Stimulated activated CD4-positive, alpha-beta T cell treated with anti-CD3 and anti-CD28 coated beads, TNF-alpha, amount 100 ng/mL, for 48 hours (primary cell): ENCODE data around the gene NHSL1.

ENCODE experiments used
- DNase-seq, 3 donors: peaks; one replicate each; pipeline ENCODE4 v3.0.0-alpha.2; 2020; ENCODE audit warnings: low read depth in 3 of 3

Gene NHSL1, protein sequence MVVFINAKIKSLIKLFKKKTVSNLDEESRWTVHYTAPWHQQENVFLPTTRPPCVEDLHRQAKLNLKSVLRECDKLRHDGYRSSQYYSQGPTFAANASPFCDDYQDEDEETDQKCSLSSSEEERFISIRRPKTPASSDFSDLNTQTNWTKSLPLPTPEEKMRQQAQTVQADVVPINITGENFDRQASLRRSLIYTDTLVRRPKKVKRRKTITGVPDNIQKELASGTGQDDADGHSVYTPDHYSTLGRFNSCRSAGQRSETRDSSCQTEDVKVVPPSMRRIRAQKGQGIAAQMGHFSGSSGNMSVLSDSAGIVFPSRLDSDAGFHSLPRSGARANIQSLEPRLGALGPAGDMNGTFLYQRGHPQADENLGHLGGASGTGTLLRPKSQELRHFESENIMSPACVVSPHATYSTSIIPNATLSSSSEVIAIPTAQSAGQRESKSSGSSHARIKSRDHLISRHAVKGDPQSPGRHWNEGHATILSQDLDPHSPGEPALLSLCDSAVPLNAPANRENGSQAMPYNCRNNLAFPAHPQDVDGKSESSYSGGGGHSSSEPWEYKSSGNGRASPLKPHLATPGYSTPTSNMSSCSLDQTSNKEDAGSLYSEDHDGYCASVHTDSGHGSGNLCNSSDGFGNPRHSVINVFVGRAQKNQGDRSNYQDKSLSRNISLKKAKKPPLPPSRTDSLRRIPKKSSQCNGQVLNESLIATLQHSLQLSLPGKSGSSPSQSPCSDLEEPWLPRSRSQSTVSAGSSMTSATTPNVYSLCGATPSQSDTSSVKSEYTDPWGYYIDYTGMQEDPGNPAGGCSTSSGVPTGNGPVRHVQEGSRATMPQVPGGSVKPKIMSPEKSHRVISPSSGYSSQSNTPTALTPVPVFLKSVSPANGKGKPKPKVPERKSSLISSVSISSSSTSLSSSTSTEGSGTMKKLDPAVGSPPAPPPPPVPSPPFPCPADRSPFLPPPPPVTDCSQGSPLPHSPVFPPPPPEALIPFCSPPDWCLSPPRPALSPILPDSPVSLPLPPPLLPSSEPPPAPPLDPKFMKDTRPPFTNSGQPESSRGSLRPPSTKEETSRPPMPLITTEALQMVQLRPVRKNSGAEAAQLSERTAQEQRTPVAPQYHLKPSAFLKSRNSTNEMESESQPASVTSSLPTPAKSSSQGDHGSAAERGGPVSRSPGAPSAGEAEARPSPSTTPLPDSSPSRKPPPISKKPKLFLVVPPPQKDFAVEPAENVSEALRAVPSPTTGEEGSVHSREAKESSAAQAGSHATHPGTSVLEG (N-terminal part only)

DNA sequence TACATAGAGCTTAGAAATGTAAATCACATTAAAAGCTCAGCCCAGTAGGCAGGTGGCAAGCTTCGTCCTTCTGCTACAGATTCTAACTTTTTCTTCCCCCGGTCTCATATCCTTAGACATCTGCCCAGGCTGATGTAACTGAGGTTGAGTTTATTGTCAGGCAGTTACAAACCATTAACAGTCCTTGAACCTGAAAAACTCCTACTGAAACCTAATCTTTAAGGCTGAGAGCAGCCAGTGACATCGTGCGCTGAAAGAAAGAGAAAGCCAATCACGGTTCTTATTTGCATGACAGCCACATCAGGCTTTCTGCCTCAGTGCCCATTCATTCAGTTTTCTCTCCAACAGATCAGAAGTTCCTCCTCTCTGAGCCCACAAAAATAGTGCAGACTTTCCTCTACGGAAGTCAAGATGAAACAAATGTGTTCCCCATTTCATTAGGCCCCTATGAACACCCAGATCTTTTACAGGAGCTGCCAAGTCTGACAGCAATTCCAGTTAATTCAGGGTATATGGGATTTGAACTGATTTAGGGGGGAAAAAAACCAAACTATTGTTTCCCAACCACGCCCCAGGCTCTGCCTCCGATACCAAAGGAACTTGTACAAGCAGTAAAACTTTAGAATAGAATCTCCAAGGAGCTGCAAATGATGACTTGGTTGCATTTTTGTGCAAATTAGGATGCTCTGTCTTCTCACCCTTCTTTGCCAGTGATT, at the start of gene NHSL1:
TSS of gene NHSL1 (minus strand) at position 192 of the 716 bp plus-strand sequence. CDS start 204 bp downstream, outside the sequence.
- DNase-seq, result no peak

DNA sequence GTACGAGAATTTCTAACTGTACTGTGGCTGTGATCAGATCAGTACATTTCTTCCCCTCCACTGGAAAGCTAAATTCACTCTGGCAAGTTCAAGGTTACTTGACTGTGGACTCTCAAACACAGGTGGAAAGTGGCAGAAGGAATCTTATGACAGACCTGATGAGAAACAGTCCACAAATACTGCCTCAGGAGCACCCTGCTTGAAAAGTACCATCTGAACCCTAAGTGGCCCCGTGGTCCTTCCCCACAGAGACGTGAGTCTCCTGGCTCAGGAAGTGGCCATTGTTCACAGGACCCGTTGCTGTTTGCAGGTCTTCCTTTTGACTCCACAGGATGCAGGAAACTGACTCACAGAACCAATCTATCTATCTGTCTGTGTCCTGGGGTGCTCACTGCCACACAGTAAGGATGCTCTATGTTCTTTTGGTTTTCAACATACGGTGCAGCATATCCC, 47.5 kb upstream of the NHSL1 start:
- DNase-seq, result peak in 1 of 3 donors; percentile 4

DNA sequence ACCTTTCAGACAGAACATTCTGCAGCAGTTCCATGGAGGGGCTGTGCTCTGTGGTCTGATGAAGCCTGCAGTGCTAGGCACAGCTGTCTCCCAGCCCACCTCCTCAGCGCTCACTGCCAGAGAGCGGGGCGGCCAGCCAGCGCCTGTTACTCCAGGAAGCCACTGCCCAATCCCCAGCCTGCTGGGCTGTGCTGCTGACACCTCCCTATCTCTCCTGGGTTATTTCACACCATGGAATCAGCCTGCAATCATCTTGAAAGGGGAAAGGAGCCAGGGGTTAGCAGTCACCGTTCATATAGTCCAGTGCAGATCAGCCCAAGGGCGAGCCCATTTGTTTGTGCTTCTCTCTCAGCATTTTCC, 46.3 kb upstream of the NHSL1 start:
- DNase-seq, result no peak

DNA sequence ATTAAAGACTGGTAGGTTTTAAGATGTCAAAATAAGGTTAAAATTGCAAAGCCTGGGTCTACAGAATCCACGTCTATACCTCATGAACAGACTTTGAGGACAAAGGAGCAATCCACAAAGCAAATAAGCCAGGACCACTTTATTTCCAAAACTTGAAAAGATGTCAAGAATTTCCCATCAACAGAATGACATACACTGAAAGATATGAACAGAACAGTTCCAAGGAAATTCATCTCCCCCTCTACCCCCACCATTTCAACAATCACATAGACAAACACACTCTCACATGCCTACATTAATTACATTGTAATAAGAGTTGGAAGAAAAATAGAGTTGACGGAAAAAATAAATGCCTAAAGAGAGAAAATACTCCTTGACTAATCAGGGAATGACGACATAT, 45.2 kb upstream of the NHSL1 start:
- DNase-seq, result no peak

DNA sequence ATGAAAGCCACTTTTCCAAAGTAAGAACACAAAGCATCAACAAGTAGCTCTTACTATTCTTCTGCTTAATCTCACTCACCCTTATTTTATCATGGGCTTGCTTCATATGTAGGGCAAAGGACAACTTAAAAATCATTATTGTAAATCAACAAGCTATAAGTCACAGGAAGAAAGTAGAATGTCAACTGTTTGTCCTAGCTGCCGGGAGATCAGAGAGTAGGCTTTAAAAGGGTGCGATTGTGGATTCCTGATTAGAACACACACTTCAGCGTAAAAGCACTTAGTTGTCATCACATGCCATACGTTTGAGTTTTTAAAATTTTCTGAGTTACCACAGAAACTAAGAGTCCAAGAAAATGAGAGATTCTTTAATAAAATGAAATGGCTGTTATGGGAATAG, 44.4 kb upstream of the NHSL1 start:
- DNase-seq, result no peak

DNA sequence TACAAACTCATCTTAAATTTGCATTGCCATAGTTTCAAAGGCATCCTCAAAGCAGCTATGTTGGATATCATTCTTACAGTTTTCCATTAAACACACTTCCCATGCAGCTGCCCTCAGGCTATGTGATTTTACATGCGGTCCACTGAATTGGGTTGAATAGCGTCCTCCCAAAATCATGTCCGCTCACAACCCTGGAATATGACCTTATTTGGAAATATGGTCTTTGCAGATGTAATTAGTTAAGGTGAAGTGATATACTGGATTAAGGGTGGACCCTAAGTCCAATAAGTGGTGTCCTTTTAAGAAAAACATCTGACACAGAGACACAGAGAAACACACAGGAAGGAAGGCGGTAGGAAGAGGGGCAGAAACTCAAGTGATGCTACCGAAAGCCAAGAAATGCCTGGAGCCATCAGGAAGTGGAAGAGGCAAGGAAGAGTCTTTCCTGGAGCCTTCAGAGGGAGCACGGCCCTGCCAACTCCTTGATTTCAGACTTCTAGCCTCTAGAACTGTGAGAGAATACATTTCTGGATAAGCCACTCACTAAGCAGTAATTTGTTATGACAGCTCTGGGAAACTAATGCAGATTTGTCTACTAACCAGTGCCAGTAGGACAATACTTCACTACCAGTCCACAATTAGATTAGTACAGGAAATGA, 42.7 kb upstream of the NHSL1 start:
- no peak for DNase-seq

DNA sequence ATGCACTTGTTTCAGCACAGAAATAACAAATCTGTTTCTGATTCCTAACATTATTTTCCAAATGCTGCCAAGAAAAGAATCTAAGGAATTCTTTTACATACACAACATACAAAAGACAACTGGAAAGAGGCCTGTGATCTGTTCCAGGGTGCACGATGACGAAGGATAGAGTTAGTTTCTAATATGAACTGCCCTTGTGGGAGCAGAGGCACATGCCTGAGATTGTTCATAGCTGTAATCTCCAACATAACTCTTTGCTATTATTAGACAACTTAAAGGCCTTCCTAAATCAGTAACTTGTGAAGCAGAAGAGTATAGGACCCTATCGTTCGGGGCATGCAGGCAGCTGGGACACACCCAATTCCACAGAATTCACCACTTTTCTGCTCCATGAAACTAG, 41.2 kb upstream of the NHSL1 start:
- DNase-seq, result no peak

DNA sequence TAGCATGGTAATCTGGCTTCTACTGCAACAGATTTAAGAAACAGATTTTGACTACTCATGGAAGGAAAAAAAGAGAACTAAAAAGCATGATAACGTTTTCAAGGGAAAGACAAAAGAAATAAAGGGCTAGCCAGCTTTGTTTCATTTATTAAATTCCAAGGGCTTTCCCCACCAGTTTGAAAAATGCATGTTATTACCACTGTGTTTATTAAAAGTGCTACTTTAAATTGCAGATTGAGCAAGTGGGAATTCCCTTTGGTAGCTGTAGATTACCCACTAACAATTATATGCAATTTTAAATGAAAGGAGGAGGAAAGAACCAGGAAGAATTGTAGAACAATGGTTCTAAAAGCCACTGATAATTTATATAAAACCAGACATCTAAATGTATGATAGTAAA, 40.6 kb upstream of the NHSL1 start:
- no peak for DNase-seq

DNA sequence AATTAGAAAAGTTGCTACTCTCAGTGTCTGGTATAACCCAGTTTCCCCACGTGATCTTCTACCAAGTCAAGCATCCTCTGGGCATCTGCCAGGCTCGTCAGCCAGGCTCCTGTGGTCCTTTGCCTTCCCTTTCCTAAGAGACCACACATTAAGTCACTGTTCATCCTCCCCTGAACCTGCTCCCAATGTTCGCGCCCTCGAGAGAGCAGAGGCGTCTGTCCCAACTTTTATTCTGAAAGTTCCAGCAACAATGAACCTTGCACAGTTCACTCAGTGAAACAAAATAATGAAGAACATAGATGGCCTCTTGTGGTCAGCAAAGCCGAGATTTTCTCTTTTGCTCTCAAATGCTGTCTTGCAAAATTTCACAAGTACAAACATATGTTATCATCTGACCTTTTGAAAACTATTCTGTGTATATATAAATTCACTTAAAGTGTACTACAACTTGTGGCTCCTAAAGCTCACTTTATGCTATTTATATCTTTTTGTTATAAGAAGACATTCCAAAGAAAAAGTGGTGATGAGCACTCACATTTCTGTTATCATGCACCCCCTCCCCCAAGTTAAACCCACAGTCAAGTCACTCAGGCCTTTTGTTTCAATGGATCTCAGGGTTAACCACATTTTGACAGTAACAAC, 39.2 kb upstream of the NHSL1 start:
- no peak for DNase-seq

DNA sequence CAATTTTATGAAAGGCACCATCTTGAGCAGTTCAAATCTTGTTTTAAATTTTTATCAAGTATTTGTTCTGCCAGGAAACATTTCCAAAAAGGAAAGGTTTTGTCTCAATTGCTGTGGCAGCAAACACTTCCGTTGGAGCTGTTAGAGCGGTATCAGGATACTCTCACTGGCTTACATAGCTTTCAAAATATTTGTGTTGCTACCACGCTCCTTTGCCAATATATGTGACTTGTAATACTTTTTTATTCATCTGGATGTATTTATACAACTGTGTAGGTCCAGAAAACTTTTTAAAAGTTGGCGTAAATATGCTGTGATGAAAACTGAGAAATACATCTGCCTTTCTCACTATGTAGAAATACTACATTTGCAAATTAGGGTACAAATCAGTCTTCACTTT, 37.8 kb upstream of the NHSL1 start:
- DNase-seq, result no peak

DNA sequence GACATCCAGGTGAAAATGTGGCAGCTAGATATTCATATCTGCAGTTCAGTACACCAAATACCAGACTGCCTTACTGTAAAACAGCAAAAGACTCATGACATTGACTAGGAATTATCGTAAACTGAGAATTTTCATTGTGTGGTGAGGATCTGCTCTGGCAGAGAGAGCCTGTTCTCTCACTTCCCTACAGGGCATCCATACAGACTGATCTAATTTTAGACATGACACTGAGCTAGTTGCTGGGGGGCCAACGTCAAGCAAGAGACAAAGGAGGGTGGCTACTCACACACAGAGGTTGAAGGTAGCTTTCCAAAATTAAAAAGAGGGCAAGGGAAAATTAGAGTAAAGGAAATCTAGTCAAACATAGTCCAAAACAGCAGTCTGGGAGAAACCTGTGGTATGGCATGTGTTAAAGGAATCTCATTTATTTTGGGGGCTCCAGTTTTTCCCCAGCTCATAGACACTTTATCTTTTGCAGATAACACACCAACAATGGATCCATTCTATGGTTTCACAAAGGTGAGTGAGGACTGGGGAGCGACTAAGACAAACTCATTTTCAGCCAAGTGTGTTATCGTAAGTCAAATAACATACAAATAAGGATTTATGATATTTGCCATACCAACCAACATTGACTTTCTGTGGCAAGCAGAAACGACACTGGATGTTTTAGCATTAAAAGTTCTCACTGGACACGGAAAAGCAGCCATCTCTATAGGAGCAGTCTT, 36.6 kb upstream of the NHSL1 start:
- no peak for DNase-seq

DNA sequence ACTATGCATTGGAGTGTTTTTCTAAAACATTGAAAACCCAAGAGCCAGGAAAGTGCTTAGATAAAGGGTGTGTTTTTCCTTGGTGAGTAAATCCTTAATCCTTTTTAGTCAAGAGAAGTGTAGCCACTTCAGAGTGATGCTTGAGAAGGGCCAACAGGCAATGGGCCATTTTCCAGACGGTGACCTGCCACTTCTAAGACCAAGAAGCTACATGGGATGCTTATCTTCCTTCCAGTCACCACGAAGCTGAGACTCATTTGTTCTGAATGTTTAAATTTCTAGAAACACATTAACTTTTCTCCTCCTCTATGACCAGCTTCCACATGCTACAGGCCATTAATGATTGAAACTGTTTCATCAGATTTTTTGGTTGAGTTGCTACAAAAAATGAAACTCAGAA, 34.4 kb upstream of the NHSL1 start:
- no peak for DNase-seq

DNA sequence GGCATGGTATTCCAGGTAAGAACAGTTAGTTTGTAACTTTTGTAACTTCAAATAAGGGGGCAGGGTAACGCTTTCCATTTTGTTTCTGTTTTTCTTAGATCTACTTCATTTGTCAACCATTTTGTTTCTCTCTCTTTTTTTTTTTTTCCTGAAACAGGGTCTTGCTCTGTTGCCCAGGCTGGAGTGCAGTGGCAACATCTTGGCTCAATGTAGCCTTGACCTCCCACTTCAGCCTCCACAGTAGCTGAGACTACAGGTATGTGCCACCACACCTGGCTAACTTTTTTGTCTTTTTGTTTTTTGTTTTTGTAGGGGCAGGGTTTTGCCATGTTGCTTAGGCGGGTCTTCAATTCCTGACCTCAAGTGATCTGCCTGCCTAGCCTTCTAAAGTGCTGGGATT, 32.1 kb upstream of the NHSL1 start:
- no peak for DNase-seq

DNA sequence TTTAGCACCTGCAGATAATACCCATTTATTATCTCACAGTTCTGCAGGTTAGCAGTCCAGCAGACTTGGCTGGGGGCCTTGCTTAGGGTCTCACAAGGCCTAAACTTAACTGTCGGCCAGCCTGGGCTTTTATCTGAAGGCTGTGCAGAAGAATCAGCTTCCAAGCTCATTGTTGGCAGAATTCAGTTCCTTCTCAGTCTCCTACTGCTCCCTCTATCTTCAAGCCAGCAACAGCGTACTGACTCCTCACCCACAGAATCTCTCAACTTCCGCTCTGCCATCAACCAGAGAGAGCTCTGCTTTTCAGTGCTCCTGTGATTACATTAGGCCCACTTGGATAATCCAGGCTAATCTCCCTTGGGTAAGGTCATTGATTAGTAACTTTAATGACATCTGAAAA, 30.2 kb upstream of the NHSL1 start:
- no peak for DNase-seq

DNA sequence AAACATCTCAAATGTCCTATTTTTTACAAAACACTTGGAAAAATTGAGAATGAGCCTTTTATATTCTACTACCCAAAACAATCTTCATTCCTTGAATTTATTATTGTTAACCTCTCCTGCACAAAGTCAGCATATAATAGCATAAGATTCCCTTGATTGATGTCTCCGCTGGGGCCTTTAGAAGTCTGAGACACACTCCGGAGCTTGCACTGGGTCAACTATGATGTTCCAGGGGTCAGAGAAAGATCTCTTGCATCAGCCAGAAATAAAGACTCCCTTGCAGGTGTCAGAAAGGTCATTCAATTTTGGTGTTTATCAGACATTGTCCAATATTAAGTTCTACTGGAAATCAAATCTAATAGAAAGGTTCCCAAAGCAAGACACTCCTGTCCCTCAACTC, 29.7 kb upstream of the NHSL1 start:
- DNase-seq, result no peak

DNA sequence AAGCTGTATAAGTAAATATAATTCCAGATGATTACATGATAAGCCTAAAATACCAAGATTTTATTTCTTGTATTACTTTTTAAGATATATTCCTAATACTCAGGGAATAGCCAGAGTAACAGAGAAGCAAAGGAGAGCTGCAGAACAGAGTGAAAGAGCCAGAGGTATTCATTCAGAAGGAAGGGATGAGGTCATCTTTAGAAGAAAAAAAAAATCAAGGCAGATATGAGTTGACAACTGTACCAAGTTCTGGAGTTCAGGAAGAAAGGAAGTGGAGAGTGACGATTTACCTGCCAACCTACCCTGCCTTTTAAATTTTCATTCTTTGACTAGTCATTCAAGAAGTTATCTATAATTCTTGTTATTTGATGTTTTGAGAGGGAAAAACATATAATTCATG, 28.8 kb upstream of the NHSL1 start:
- no peak for DNase-seq

DNA sequence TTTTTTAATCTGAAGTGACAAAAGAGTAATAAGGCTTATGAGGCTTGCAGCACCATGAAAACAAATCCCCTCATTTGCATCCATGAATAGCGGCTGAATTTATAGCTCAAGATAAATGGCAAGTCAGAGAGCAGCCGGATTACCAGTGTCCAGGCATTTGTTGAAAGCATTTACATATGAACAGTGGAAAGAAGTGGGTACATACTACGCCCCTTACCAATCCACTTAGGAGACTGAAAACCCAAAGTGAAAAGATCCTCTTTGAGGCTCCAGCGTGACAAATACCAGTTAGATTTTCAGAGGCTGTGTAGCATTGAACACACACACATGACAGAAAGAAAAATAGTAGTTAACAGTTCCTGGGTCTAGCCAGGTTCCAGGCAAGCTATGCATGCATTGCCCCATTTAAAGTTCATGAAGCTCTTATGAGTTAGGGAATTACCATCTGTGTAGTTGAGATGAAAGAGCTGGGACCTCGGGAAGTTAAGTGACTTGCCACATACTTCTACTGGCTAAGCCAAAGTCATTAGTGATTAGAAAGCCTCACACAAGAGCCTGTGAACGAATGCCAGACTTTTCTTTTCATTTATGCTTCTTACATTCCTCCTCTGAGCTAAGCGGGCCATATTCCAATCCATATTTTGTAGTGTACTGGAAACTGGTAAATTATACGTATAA, 28.3 kb upstream of the NHSL1 start:
- DNase-seq, result no peak

DNA sequence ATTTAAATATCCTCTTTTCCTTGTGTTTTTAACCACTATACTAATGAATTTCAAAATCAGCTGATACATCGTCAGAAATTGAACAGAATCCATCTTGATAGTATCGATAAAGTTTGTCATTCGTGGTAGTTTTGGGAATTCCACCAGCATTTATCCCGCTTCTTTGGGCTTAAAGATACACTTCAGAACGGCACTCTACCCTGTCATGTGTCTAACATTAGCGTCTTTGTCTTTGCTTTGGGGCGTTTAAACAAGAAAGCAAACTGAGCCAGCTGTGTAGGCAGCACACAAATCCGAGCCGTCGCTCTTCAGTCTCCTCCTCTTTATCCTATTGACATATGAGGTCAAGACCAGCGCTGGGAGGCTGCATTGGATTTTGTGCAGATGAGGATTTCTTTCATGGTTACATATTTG, 27.5 kb upstream of the NHSL1 start:
- no peak for DNase-seq

DNA sequence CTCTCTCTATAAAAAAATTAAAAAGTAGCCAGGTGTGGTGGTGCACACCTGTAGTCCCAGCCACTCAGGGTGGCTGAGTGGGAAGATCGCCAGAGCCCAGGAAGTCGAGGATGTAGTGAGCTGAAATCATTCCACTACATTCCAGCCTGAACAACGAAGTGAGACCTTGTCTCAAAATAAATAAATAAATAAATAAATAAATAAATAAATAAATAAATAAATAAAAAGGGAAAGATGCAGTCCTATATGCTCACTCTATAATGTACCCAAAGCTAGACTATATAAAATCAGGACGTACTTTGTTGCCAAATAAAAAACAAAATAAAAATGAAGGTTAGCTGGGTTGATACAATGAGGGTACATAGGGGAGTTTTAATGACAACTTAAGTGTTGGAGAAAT, 26.1 kb upstream of the NHSL1 start:
- DNase-seq, result no peak
